ENCODE results near the gene UBASH3A.
A peak's percentile ranks its signal among the peaks of the same experiment; 100 is the strongest.

The UBASH3A gene

GRCh38 chr21:42419845-42420244 lies 16.1 kb downstream of the UBASH3A start:
- no peak for DNase-seq (ENCODE audit: low spot score)
- no peak for TF ChIP-seq CTCF (IDR thresholded peaks at IDR 0.05; ENCODE audit: extremely low read depth, missing control alignments)

- TF ChIP-seq CTCF (IDR thresholded peaks at IDR 0.05; ENCODE audit: extremely low read depth, missing control alignments): no peak
- DNase-seq (ENCODE audit: low spot score): no peak
Measured at GRCh38 chr21:42421018-42421793, 17.5 kb downstream of the UBASH3A start.

GRCh38 chr21:42423197-42423675 lies 19.5 kb downstream of the UBASH3A start:
- TF ChIP-seq CTCF (IDR thresholded peaks at IDR 0.05; ENCODE audit: extremely low read depth, missing control alignments): no peak
- DNase-seq (ENCODE audit: low spot score): peak; percentile 59

GRCh38 chr21:42423685-42424084 lies 20.0 kb downstream of the UBASH3A start:
- DNase-seq (ENCODE audit: low spot score): no peak
- TF ChIP-seq CTCF (IDR thresholded peaks at IDR 0.05; ENCODE audit: extremely low read depth, missing control alignments): no peak

- DNase-seq (ENCODE audit: low spot score): peak; percentile 32
- TF ChIP-seq CTCF (IDR thresholded peaks at IDR 0.05; ENCODE audit: extremely low read depth, missing control alignments): no peak
Measured at GRCh38 chr21:42424914-42425541, 21.3 kb downstream of the UBASH3A start.

- peak; percentile 56 for DNase-seq (ENCODE audit: low spot score)
- no peak for TF ChIP-seq CTCF (IDR thresholded peaks at IDR 0.05; ENCODE audit: extremely low read depth, missing control alignments)
Measured at GRCh38 chr21:42425591-42425990, 21.9 kb downstream of the UBASH3A start.

GRCh38 chr21:42426424-42426823 lies 22.7 kb downstream of the UBASH3A start:
- no peak for TF ChIP-seq CTCF (IDR thresholded peaks at IDR 0.05; ENCODE audit: extremely low read depth, missing control alignments)
- DNase-seq (ENCODE audit: low spot score): peak; percentile 68
